HL-60 (cell line): ENCODE data around the gene GRID1.

Experiments used
- POLR2AphosphoS5 ChIP-seq: IDR thresholded peaks from 2 replicates; pipeline ENCODE4 v1.6.1; 2012; ENCODE audit warnings: low read depth
- TF ChIP-seq, protein P1 (sequence below): IDR thresholded peaks from one replicate; pipeline ENCODE4 v1.5.1; 2011; ENCODE audit warnings: low read length, control low read depth, inconsistent platforms; ENCODE audit not compliant: insufficient read depth
- TF ChIP-seq, protein P2 (sequence below): IDR thresholded peaks from 2 replicates; pipeline ENCODE4 v1.6.1; 2012; ENCODE audit warnings: low read depth; ENCODE audit not compliant: insufficient replicate concordance

DNA sequence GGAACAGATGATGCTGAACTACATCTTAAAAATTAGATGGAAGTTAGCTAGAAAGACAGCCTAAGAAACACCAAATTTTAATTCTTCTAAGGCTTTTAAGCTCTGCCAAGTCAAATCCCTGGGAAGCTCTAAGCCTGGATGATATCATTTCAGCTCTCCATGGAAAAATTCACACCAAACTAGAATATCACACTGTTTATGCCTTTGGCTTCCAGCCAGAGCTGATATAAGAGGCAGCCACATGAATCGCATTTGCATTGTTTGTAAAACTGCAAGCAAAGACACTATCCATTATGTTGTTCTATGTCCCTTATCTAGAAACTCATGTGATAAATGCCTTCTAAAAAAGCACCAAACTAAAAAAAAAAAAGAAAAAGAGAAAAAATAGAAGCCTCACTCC, 430.4 kb downstream of the GRID1 start:
- TF ChIP-seq POLR2AphosphoS5: no peak
- TF ChIP-seq, protein P1, sequence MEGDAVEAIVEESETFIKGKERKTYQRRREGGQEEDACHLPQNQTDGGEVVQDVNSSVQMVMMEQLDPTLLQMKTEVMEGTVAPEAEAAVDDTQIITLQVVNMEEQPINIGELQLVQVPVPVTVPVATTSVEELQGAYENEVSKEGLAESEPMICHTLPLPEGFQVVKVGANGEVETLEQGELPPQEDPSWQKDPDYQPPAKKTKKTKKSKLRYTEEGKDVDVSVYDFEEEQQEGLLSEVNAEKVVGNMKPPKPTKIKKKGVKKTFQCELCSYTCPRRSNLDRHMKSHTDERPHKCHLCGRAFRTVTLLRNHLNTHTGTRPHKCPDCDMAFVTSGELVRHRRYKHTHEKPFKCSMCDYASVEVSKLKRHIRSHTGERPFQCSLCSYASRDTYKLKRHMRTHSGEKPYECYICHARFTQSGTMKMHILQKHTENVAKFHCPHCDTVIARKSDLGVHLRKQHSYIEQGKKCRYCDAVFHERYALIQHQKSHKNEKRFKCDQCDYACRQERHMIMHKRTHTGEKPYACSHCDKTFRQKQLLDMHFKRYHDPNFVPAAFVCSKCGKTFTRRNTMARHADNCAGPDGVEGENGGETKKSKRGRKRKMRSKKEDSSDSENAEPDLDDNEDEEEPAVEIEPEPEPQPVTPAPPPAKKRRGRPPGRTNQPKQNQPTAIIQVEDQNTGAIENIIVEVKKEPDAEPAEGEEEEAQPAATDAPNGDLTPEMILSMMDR: no peak
- TF ChIP-seq, protein P2, sequence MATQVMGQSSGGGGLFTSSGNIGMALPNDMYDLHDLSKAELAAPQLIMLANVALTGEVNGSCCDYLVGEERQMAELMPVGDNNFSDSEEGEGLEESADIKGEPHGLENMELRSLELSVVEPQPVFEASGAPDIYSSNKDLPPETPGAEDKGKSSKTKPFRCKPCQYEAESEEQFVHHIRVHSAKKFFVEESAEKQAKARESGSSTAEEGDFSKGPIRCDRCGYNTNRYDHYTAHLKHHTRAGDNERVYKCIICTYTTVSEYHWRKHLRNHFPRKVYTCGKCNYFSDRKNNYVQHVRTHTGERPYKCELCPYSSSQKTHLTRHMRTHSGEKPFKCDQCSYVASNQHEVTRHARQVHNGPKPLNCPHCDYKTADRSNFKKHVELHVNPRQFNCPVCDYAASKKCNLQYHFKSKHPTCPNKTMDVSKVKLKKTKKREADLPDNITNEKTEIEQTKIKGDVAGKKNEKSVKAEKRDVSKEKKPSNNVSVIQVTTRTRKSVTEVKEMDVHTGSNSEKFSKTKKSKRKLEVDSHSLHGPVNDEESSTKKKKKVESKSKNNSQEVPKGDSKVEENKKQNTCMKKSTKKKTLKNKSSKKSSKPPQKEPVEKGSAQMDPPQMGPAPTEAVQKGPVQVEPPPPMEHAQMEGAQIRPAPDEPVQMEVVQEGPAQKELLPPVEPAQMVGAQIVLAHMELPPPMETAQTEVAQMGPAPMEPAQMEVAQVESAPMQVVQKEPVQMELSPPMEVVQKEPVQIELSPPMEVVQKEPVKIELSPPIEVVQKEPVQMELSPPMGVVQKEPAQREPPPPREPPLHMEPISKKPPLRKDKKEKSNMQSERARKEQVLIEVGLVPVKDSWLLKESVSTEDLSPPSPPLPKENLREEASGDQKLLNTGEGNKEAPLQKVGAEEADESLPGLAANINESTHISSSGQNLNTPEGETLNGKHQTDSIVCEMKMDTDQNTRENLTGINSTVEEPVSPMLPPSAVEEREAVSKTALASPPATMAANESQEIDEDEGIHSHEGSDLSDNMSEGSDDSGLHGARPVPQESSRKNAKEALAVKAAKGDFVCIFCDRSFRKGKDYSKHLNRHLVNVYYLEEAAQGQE: no peak
